H1 (cell line): ENCODE results near the gene MOGAT2. TPM values are rescaled to one million over a fixed set of nuclear protein-coding genes. Genes with fewer than 3 reads are reported as not detected.

ENCODE experiments used
- ASH2L ChIP-seq: fragments of 200-600, 300-600 bp; sonication (generic); IDR thresholded peaks from one replicate; pipeline ENCODE4 v1.7.1; 2017; ENCODE audit warnings: low read length
- KDM4A ChIP-seq: IDR thresholded peaks from one replicate; pipeline ENCODE4 v1.7.1; 2012; ENCODE audit warnings: low read depth, mild to moderate bottlenecking, moderate library complexity, low read length, inconsistent platforms; ENCODE audit not compliant: severe bottlenecking
- RAD21 ChIP-seq, 2 experiments: IDR thresholded peaks in 1 of 2; conservative IDR thresholded peaks in 1 of 2; 2 replicates each; pipeline ENCODE4 v1.6.1; 2011; ENCODE audit warnings: low read depth in 2 of 2, low read length in 2 of 2, improper control_type of control experiment in 1 of 2, inconsistent platforms in 1 of 2, mild to moderate bottlenecking in 1 of 2, moderate library complexity in 1 of 2
- RBBP5 ChIP-seq: IDR thresholded peaks from 2 replicates; pipeline ENCODE4 v1.7.1; 2012; ENCODE audit warnings: low read depth, mild to moderate bottlenecking, inconsistent platforms, low read length, moderate library complexity, borderline replicate concordance
- SP4 ChIP-seq: IDR thresholded peaks from 2 replicates; pipeline ENCODE4 v1.6.1; 2012; ENCODE audit warnings: low read length, inconsistent platforms
- TAF7 ChIP-seq: optimal IDR thresholded peaks from 2 replicates; pipeline ENCODE3; 2011; ENCODE audit warnings: low read depth, mild to moderate bottlenecking, inconsistent platforms, low read length, moderate library complexity, borderline replicate concordance
- TCF12 ChIP-seq: IDR thresholded peaks from 2 replicates; pipeline ENCODE4 v1.6.1; 2011; ENCODE audit warnings: low read depth, mild to moderate bottlenecking, low read length
- polyA plus RNA-seq, 7 experiments: library from polyadenylated mRNA; depleted of rRNA in 3 of 7; stranded (reverse) in 5 of 7; unstranded in 2 of 7; fragments of >200 nt in 5 of 7; fragments of 200-250 nt in 2 of 7; gene quantifications; 1 replicate in 5 of 7; 2 replicates in 1 of 7; 4 replicates in 1 of 7; pipeline versions ENCODE4 v1.2.1 to v1.2.3, GENCODE V29; 2011 to 2013; ENCODE audit warnings: missing spikeins in 2 of 7, mixed read lengths in 2 of 7
- total RNA-seq: library from RNA; stranded (reverse); fragmentation: NEBNext Ultra II Directional; extraction: Animal tissue kit (Norgen Biotek cat#: 25700); gene quantifications from 2 replicates; pipeline ENCODE4 v1.2.1, GENCODE V29; 2021
- TF ChIP-seq, protein P1 (sequence below): IDR thresholded peaks from 2 replicates; pipeline ENCODE4 v1.6.1; 2012; ENCODE audit warnings: low read length, inconsistent platforms
- TF ChIP-seq, protein P2 (sequence below): IDR thresholded peaks from 2 replicates; pipeline ENCODE4 v1.6.1; 2011; ENCODE audit warnings: low read length, improper control_type of control experiment
- TF ChIP-seq, protein P3 (sequence below): IDR thresholded peaks from 2 replicates; pipeline ENCODE4 v1.6.1; 2012; ENCODE audit warnings: inconsistent platforms

MOGAT2 gene
- total and polyA plus RNA-seq, 2 of the 8 experiments (the other 6 are each of a cell fraction or from before 2014, with no cell fraction given): not detected

DNA sequence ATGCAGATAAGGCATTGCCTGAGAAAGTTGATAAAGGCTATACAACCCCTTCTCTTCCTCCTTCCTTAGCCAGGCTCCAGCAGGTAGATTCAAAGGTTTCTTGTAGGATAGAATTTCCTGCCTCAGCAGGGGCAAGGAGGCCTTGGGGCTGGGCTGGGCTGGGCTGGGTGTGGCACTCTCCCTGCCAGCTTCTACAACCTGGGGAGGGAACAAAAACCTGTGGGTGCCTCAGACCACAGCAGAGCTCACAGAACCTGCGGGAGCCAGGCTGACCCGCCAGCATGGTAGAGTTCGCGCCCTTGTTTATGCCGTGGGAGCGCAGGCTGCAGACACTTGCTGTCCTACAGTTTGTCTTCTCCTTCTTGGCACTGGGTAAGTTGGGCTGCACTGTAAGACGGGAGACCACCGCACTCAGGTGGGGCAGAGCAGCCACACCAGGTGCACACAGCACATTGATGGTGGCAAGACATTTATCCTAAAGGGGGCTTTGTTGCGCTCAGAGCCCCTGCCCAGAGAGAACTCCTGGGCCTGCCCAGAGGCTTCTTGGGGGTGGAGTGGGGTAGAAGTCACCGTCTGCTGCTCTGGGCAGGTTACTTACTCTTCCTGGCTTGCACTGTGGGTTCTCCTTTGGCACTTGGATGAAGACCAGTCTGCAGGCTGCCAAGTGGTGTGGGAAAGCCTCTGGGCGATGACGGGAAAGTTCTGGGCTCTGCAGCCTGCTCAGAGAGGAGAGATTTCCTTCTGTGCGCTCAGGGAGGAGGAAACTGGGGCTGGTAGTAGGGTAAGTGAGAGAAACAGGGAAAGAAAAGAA lies at the start of gene MOGAT2 (continued):
- TF ChIP-seq, protein P1, sequence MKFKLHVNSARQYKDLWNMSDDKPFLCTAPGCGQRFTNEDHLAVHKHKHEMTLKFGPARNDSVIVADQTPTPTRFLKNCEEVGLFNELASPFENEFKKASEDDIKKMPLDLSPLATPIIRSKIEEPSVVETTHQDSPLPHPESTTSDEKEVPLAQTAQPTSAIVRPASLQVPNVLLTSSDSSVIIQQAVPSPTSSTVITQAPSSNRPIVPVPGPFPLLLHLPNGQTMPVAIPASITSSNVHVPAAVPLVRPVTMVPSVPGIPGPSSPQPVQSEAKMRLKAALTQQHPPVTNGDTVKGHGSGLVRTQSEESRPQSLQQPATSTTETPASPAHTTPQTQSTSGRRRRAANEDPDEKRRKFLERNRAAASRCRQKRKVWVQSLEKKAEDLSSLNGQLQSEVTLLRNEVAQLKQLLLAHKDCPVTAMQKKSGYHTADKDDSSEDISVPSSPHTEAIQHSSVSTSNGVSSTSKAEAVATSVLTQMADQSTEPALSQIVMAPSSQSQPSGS: no peak
- no peak for TF ChIP-seq ASH2L
- no peak for TF ChIP-seq KDM4A
- TF ChIP-seq, protein P2, sequence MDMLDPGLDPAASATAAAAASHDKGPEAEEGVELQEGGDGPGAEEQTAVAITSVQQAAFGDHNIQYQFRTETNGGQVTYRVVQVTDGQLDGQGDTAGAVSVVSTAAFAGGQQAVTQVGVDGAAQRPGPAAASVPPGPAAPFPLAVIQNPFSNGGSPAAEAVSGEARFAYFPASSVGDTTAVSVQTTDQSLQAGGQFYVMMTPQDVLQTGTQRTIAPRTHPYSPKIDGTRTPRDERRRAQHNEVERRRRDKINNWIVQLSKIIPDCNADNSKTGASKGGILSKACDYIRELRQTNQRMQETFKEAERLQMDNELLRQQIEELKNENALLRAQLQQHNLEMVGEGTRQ: no peak
- no peak for TF ChIP-seq SP4
- TF ChIP-seq, protein P3, sequence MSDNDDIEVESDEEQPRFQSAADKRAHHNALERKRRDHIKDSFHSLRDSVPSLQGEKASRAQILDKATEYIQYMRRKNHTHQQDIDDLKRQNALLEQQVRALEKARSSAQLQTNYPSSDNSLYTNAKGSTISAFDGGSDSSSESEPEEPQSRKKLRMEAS: no peak
- TF ChIP-seq TAF7: no peak
- no peak for TF ChIP-seq RBBP5
- TF ChIP-seq RAD21 (IDR thresholded peaks at IDR 0.05 in 1 of 2, conservative IDR thresholded peaks at IDR 0.05 in 1 of 2; ENCODE audit: low read depth in 2 of 2, low read length in 2 of 2): no peak
- no peak for TF ChIP-seq TCF12
